Glomerular visceral epithelial cell (primary cell): ENCODE results near the gene AKAP6.

Source experiments
- DNase-seq: peaks from one replicate; pipeline ENCODE4 v3.0.0-alpha.2; 2016; ENCODE audit errors: extremely low spot score

Gene AKAP6

DNA sequence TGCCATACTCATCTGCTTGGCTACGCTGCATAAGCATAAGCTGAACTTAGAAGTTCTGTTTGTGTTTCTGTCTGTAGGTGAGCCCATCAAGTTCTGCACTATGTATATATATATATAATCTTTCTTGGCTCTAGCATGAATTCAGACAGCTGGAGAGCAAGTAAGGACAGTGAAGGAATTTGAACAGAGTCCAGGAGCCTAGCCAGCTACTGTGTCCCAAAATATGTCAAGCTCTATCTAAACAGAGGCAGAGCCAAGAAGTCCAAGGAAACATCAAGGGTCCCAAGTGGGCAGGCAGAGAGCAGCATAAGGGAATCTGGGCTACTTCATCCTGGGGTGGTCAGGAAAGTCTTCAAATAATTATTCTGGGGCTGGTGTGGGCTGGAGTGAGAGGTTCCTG is 491.1 kb downstream of the AKAP6 start:
- no peak for DNase-seq

DNA sequence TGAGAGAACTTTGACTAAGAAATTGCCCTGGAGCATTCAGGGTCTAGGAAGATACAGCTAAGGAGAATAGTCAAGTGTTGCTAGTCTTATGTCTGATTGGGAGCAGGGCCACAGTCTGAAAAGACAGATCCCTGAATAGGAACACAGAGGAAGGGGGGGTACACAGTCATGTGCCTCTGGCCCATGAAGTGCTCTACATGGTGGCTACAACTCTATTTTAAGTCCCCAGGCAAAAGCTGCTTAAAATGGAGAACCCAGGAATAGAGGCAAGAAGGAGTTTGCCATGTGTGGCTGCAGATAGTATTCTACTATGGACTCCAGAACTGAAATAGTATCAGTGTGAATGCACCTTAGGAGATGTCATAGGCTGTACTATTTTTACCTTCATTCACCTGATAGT is 491.6 kb downstream of the AKAP6 start:
- DNase-seq = no peak

DNA sequence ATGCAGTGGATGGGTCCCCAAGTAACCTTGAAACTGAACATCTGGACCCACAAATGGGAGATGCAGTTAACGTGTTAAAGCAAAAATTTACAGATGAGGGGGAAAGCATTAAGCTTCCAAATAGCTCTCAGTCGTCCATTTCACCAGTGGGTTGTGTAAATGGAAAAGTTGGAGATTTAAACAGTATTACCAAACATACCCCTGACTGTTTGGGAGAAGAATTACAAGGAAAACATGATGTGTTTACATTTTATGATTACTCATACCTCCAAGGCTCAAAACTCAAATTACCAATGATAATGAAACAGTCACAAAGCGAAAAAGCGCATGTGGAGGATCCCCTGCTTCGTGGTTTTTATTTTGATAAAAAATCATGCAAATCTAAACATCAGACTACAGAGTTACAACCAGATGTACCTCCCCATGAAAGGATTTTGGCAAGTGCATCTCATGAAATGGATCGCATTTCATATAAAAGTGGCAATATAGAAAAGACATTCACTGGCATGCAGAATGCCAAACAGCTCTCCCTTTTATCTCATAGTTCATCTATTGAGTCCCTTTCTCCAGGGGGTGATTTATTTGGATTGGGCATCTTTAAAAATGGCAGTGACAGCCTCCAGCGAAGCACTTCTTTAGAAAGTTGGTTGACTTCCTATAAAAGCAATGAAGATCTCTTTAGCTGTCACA is 493.0 kb downstream of the AKAP6 start:
- DNase-seq = no peak

DNA sequence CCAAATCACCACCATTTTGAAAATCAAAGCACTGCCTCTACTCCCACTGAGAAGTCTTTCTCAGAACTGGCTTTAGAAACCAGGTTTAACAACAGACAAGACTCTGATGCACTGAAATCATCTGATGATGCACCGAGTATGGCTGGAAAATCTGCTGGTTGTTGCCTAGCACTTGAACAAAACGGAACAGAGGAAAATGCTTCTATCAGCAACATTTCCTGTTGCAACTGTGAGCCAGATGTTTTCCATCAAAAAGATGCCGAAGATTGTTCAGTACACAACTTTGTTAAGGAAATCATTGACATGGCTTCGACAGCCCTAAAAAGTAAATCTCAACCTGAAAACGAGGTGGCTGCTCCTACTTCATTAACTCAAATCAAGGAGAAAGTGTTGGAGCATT is 494.6 kb downstream of the AKAP6 start:
- no peak for DNase-seq

DNA sequence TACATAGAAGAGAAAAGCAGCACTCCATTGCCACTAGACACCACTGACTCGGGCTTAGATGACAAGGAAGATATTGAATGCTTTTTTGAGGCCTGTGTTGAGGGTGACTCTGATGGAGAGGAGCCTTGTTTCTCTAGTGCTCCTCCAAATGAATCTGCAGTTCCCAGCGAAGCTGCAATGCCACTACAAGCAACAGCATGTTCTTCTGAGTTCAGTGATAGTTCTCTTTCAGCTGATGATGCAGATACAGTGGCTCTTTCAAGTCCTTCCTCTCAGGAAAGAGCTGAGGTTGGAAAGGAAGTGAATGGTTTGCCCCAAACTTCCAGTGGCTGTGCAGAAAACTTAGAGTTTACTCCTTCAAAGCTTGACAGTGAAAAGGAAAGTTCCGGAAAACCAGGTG is 495.1 kb downstream of the AKAP6 start:
- no peak for DNase-seq

DNA sequence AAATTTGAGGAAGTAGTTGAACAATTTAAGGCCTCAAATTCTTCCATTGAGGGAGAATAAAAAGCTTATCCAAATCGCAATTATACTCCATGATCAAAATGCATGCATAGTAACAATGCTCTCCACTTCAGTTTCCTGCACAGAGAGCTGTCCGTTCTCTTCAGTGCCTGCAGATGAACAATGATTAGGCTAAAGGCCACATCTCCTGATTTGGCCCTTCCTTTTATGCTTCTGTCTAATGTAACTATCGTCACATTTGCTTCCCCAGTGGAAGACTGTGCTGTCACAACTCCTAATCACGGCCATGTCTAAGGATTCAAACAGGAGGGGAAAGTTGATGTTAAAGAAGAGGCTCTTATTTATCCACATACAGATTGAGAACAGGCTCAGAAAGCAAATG is 496.0 kb downstream of the AKAP6 start:
- DNase-seq = no peak

DNA sequence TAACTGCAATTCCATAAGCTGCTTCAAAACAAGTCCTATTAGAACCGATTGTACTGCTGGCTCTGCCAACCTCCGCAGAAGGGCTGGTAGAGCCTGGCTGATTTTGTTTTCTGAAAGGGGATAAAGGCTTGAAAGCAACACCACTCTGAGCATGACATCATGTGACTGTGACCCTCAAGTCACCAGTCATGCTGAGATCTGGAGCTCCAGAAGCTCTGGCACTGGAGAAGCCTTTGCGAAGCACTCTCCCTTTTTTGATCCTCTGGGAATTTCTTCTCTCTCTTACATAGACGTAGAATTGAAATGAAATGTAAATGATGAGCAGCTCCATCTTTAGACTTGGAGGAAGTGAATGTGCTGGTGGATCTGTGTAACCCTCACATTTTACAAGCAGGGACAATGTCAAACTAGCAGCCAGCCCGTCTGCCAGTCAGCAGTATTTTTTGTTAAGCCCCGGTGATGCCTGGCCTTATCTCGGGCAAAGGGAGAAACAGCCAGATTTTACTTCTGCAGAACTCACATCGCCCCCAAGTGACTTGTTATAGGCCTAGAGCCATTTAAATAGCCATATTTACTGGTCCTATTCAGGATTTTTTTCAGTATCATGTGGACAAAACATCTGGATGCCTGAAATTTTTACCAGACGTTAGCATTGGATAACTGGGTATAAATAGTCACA is 497.4 kb downstream of the AKAP6 start:
- no peak for DNase-seq

DNA sequence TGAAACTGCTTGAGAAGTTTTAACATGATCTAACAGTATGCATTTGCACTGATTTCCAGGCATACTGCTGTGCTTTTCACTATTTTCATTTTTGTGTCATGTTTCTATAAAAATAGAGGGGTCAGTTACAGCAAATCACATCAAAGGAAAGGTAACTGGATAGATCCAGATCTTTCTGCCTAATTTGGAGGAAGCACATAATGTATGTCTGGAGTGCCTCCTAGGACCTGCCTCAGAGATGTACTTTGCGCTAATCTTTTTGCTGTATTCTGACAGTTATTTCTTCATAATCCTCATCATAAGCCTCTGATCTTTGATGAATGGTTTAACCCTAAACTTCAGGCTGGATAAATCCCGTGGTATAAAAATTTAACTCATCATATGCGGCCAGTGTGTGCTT is 498.4 kb downstream of the AKAP6 start:
- DNase-seq = no peak

DNA sequence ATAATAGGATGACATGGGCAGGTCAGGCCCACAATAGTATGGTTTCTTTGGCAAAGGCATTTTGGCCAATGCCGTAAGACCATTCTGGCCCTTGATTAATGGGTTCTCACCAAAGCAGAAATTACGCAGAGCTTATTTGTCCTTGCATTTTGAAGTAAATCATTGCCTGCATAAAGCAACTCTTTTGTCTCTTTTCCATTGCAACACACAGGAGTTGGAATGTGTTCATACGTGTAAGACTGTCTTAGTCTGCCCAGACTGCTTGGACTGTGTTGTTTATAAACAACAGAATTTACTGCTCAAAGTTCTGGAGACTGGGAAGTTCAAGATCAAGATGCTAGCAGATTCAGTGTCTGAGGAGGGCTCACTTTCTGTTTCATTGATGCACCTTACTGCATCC is 506.8 kb downstream of the AKAP6 start:
- no peak for DNase-seq

DNA sequence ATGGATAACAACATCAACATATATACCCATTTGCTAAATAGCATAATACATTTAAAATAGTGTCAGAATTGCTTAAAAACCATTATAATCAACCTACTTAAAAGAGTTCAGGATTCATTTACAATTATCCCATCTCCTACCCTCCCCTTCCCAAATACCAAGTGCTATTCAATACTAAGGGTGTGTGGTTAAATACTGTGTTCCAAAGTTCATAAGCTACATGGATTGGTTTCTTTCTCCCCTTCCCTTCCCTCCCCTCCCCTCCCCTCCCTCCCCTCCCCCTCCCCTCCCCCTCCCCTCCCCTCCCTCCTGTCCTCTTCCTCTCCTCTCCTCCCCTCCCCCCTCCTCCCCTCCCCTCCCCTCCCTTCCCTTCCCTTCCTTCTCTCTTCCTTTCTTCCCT is 512.6 kb downstream of the AKAP6 start:
- DNase-seq = no peak

DNA sequence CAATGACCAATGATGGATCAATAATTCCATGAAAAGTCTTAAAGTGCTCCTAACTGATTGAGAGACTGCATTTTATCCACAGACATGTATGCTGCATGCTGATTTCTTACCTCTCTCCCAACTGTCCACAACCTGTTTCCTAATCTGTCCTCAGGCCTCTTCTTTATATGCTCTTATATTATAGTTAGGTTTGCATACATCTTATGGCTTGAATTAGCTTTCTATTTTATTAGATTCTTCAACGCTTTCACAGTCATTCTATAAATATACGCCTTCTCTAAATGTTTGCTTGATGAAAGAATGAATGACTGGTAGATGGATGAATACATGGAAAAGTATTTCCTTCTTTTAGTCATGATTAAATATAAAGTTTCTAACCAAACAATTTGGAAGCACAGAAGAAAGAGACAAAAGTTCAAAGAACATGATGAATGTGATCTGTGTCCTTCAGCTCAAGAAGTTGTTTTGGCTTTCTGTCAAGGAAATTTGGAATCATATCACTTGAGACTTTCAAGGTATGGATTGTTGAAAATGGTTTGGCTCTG is 517.8 kb downstream of the AKAP6 start:
- no peak for DNase-seq

DNA sequence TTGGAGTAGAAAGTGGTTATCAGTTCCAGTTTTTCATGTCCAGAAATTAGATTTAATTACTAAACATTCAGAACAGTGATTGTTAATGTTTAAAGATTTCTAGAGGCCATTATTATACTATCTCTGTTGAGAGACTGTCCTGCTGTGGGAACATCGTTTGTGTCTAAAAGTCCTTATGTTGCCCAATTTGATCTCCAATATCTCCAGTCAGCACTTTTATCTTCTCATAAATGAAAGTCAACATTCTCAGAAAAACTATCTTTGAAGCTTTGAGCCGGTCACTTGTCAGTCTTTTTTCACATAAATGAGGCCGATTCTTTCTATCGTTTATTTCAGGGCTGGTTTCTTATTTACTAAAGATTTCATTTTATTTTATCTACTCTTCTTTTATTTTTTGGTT is 518.8 kb downstream of the AKAP6 start:
- DNase-seq = no peak

DNA sequence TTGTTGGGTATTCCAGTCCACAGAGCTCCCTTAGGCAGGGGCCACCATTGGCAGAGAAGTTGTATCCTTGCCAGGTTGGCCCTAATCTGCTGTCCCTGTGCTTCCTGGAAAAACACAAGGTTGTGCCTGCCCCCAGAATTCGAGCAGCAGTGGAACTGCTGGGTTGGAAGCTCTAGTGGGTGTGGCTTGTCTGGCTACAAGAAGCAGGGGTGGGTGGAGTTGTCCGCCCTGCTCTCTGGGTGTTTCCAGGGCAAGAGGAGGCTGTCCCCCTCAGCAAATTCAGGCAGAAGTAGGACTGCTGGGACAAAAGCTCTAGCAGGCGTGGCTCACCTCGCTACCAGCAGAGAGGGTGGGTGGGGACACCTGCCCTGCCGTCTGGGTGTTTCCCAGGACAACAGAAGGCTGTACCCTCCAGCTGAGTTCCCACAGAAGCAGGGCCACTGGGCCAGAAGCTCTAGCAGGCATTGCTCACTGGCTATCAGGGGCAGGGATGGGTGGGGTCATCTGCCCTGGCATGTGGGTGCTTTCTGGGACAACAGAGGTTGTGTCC is 536.8 kb downstream of the AKAP6 start:
- DNase-seq = no peak

DNA sequence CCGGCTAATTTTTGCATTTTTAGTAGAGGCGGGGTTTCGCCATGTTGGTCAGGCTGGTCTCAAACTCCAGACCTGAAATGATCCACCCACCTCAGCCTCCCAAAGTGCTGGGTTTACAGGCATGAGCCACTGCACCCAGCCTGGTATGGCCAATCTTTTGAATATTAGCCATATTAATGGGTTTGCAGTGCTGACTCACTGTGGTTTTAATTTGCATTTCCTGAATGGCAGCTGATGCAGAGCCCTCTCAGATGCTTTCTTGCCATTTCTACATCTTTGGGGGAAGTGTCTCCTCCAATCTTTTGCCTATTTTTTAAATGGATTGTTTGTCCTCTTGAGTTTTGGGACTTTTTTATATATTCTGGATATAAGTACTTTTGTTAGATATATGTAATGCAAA is 554.1 kb downstream of the AKAP6 start:
- no peak for DNase-seq
